ENCODE results near the gene TMEM52B. TPM values are rescaled to one million over a fixed set of nuclear protein-coding genes. Genes with fewer than 3 reads are reported as not detected.
A peak's percentile ranks its signal among the peaks of the same experiment; 100 is the strongest.

Gene TMEM52B
- not detected for total RNA-seq
- long read RNA-seq, result 0 reads

GRCh38 chr12:10178821-10179220 lies at the start of gene TMEM52B:
Gene TMEM52B, plus strand, starts transcription at chr12:10179032. Its CDS starts 543 bp downstream, at chr12:10179575.
- DNase-seq (no peak), ATAC-seq (ENCODE audit: poor library complexity) (no peak)
- intact Hi-C loops (cut with DNase I), result no loop called here

- DNase-seq (no peak), ATAC-seq (ENCODE audit: poor library complexity) (peak; percentile 48)
- intact Hi-C loops (cut with DNase I), result no loop called here
Measured at GRCh38 chr12:10130042-10130441, 48.8 kb upstream of the TMEM52B start, which contains the start of gene CLEC7A. Gene CLEC7A, minus strand, starts transcription at chr12:10130199. Its CDS starts 117 bp downstream, at chr12:10130082.

GRCh38 chr12:10131111-10131690 lies 47.6 kb upstream of the TMEM52B start:
- intact Hi-C loops (cut with DNase I), result no loop called here
- peak; percentile 48 for ATAC-seq (ENCODE audit: poor library complexity)
- DNase-seq, result no peak

- no peak for DNase-seq
- intact Hi-C loops (cut with DNase I), result no loop called here
- no peak for ATAC-seq (ENCODE audit: poor library complexity)
Measured at GRCh38 chr12:10132850-10133370, 45.9 kb upstream of the TMEM52B start.

GRCh38 chr12:10135126-10135525 lies 43.7 kb upstream of the TMEM52B start:
- ATAC-seq (ENCODE audit: poor library complexity), result no peak
- no peak for DNase-seq
- intact Hi-C loops (cut with DNase I), result no loop called here

- intact Hi-C loops (cut with DNase I), result no loop called here
Measured at GRCh38 chr12:10136637-10137205, 42.1 kb upstream of the TMEM52B start.

GRCh38 chr12:10140001-10140400 lies 38.8 kb upstream of the TMEM52B start:
- DNase-seq (no peak), ATAC-seq (ENCODE audit: poor library complexity) (peak; percentile 74)
- intact Hi-C loops (cut with DNase I), result loop anchor here (5.0 kb wide), 1 partner anchor 108 kb away; the partner anchor contains the start of gene CLEC9A

More at GRCh38 chr12:10136637-10137205, 42.1 kb upstream of the TMEM52B start:
- DNase-seq, result no peak
- no peak for ATAC-seq (ENCODE audit: poor library complexity)

- DNase-seq, result no peak
- ATAC-seq (ENCODE audit: poor library complexity), result peak; percentile 82
- intact Hi-C loops (cut with DNase I), result loop anchor here (5.0 kb wide), 1 partner anchor 111 kb away; the partner anchor contains the start of gene CLEC9A
Measured at GRCh38 chr12:10142976-10143589, 35.7 kb upstream of the TMEM52B start.

GRCh38 chr12:10147714-10148403 lies 31.0 kb upstream of the TMEM52B start:
- DNase-seq, result no peak
- no peak for ATAC-seq (ENCODE audit: poor library complexity)
- intact Hi-C loops (cut with DNase I), result no loop called here

- ATAC-seq (ENCODE audit: poor library complexity), result no peak
- DNase-seq, result no peak
- intact Hi-C loops (cut with DNase I), result loop anchor here (2.0 kb wide), 1 partner anchor 39 kb away; no protein-coding TSS in a partner anchor
Measured at GRCh38 chr12:10151621-10152020, 27.2 kb upstream of the TMEM52B start.

GRCh38 chr12:10153271-10154144 lies 25.3 kb upstream of the TMEM52B start:
- intact Hi-C loops (cut with DNase I), result loop anchor here (2.0 kb wide), 1 partner anchor 37 kb away; no protein-coding TSS in a partner anchor
- DNase-seq (peak; percentile 83), ATAC-seq (ENCODE audit: poor library complexity) (peak; percentile 96)

GRCh38 chr12:10154145-10154496 lies 24.7 kb upstream of the TMEM52B start:
- intact Hi-C loops (cut with DNase I), result no loop called here
- ATAC-seq (ENCODE audit: poor library complexity), result peak; percentile 61
- DNase-seq, result no peak

- ATAC-seq (ENCODE audit: poor library complexity) (no peak), DNase-seq (no peak)
- intact Hi-C loops (cut with DNase I), result no loop called here
Measured at GRCh38 chr12:10155966-10156365, 22.9 kb upstream of the TMEM52B start.

GRCh38 chr12:10158406-10158805 lies 20.4 kb upstream of the TMEM52B start:
- intact Hi-C loops (cut with DNase I), result no loop called here

GRCh38 chr12:10159280-10159679 lies 19.6 kb upstream of the TMEM52B start:
- no peak for DNase-seq
- ATAC-seq (ENCODE audit: poor library complexity), result no peak
- intact Hi-C loops (cut with DNase I), result no loop called here

More at GRCh38 chr12:10158406-10158805, 20.4 kb upstream of the TMEM52B start:
- DNase-seq, result no peak
- ATAC-seq (ENCODE audit: poor library complexity), result no peak

GRCh38 chr12:10160617-10161385 lies 18.0 kb upstream of the TMEM52B start:
- intact Hi-C loops (cut with DNase I), result no loop called here
- ATAC-seq (ENCODE audit: poor library complexity) (peak; percentile 70), DNase-seq (no peak)

GRCh38 chr12:10163084-10163483 lies 15.7 kb upstream of the TMEM52B start:
- DNase-seq, result no peak
- intact Hi-C loops (cut with DNase I), result no loop called here
- no peak for ATAC-seq (ENCODE audit: poor library complexity)
